Right lobe of liver (tissue), 4 donors: ENCODE data around the gene SPATA18.

Experiments
- CTCF ChIP-seq, 4 donors: fragments of 200-600 bp in 3 of 4; fragments of 450-650 bp in 1 of 4; IDR thresholded peaks; one replicate each; pipeline versions ENCODE4 v1.5.1 to v1.8.0; 2016 to 2022; ENCODE audit warnings: antibody characterized with exemption in 4 of 4, mild to moderate bottlenecking in 2 of 4
- POLR2A ChIP-seq: fragments of 450-650 bp; IDR thresholded peaks from one replicate; pipeline ENCODE4 v1.6.1; 2017; ENCODE audit warnings: antibody characterized with exemption, mild to moderate bottlenecking
- donor health status: DM: no; HTN: no; CAD: no.
- donor health status: DM: no; HTN: no; CAD: no.
- donor health status: DM: no; HTN: yes; CAD: no.

- TF ChIP-seq CTCF (IDR thresholded peaks at IDR 0.05) (no peak), POLR2A (no peak)
These were observed 55.6 kb downstream of the SPATA18 start for GRCh38 chr4:52106660-52107059.
